Sciatic nerve (tissue), 2 donors: Measurements from ENCODE around the gene IGF2BP2. TPM values are rescaled to one million over a fixed set of nuclear protein-coding genes. Genes with fewer than 3 reads are reported as not detected.
"Not testable (repeated sequence)": the region's sequence is repeated elsewhere in the genome, so short reads cannot be mapped to it uniquely, and the experiment has no call there.

Source experiments
- ATAC-seq: fragments of 200-7000 bp; cut with Tn5 transposase; one replicate; pipeline ENCODE4 v1.9.1; 2020; ENCODE audit warnings: mild to moderate bottlenecking, moderate library complexity
- DNase-seq: peaks from one replicate; pipeline ENCODE4 v3.0.0-alpha.2; 2020; ENCODE audit warnings: low spot score
- intact Hi-C: fragments of 100-400 bp; cut with DNase I; formaldehyde crosslinking; loops from one replicate; pipeline ENCODE4 v1.14.2; 2022
- total RNA-seq: library from RNA; stranded (reverse); fragmentation: NEBNext Ultra II Directional; extraction: Animal tissue kit (Norgen Biotek cat#: 25700); gene quantifications from one replicate; pipeline ENCODE4 v1.2.1, GENCODE V29; 2021
- donor health status: DM: no; HTN: no; CAD: no.
- donor health status: DM: no; HTN: no; CAD: no.

IGF2BP2 gene
- total RNA-seq, 1 donor from 2014 or later: 52.2 TPM

DNA sequence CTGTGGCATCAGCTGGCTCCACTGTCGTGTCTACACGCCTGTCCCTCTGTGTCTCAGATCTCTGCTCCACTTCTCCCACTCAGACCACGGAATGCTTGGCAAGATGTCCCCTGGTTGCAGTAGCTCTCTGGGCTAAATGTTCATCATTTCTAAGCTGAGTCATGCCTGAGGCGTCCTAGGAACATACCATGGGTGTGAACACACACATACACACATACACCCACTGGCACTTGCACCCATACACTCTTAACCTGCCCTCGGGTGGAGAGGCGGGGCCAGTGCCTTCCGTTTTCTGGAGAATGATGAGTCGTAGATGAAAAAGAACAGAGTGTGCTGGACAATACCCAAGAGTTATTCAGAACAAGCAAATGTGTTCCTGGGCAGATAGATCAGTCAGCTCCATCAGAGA is 166.3 kb downstream of the IGF2BP2 start:
- peak; percentile 79 for ATAC-seq
- DNase-seq: no peak
- intact Hi-C loops: no loop called here

DNA sequence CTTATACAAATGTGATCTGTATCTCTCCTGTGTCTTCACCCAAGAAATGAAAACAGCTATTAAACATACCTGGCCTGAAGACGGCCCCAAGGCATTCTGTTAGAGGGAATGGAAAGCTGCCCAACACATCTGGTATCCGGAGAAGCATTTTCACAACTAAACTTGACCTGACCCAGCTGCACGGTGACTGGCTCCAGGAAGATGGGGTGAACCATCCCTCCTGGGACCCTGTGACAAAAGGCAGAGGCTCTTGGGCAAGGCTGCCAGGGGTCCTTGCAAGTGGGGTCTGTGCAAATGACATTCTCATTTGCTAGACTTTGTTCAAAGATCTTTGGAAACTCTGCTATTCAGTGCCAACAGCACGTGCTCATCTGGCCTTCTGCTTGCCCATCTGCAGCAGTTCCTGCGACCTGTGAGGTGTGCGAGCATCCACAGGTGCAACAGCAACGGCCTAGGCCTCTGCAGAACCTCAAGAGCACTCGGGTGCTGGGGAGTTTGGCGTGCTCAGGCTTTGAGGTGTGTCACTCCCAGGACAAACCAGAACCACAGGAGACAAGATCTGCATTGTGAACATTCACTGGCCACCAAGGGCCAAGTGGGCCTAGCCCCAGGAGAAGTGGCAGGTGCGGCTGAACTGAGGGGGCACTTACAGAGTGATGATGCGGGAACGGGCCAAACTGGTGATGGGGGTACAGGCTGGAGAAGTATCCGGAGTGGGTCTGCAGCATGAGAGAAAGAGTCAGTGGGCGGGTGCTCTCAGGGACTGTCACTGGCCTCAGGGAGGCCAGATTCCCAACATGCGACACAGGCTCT is 166.9 kb downstream of the IGF2BP2 start:
- DNase-seq: no peak
- intact Hi-C loops: no loop called here
- no peak for ATAC-seq

GRCh38 chr3:185657211-185657610 is 167.6 kb downstream of the IGF2BP2 start:
- intact Hi-C loops: no loop called here
- DNase-seq (no peak), ATAC-seq (no peak)

DNA sequence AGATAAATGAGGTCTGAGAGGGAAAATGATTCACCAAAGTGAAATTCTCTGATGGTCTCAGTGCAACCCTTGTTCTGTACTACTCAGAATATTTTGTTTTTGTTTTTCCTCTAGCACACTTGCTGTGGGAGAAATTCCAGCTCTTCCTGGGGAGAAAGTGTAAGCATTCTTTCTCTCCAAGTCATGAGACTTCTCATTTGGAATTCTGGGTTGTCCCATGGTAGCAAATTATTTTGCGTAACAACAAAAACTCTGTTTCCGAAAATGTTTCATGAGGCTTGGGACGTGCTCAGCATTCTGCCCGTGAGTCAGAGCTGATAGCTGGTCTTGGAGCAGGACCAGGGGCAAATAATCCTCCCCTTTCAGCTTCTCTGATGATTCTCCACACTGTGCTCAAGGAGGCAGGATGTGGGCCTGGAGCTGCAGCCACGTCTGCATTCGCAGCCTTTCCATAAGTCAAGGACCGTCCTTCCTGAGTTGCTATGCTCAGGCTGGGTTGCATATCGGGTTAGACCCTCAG is 168.5 kb downstream of the IGF2BP2 start:
- DNase-seq: peak; percentile 84
- intact Hi-C loops: no loop called here
- peak; percentile 85 for ATAC-seq

DNA sequence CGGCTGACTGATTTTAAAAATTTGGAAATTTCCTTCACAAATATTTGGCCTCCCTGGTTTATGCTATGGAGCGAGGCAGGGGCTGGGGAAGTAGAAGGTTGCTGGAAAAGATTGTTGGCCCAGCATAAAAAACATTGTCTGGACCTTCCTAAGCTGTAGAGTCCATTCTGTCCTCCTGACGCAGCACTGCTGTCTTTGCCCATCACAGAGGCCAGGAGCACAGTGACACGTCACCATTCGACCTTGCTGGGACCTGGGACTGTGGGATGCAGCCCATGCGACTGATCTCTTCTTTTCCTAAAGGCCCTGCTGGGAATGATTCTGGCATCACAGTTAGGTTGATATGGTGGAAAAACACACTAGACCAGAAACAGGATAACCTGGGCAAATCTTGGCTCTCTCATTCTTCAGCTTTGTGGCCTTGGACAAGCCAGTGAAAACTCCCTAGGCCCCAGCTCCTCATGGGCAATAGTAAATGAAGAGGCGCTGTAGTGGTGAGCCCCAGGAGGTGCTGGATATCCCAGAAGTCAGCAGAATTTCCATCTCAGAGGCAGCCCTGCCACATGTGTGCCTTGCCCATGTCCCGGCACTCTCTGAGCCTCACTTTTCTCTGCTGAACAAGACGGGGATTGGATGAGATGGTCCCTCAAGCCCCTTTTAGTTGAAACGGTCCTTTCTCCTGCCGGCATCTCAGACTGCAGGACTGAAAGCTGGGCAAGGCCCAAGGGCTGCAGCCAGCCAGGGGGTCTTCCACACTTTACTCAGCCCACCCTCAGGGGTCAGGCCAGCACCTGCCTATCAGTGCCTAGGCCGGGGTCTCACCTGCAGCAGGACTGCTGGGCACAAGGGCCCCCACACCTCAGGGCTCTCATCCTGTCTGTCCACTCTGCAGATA is 169.2 kb downstream of the IGF2BP2 start:
- no peak for DNase-seq
- intact Hi-C loops: no loop called here
- peak; percentile 2 for ATAC-seq

DNA sequence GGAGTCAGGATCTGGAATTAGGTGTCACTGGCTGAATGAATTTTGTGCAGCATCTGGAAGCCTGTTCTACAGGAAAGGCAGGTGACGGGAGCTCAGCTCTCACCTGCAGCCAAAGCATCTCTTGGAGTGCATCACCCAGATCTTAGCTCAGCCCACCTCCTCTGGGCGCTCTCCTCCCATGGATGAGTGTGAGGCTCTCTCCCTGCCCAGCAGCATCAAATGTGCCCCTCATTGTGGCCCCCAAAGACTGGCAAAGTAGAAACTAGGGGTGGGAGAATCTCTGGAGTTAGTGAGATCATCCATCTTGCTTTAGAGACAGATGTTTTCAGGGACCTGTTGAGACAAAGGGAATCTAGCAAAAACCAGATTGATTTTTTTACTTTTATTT is 170.1 kb downstream of the IGF2BP2 start:
- intact Hi-C loops: no loop called here

DNA sequence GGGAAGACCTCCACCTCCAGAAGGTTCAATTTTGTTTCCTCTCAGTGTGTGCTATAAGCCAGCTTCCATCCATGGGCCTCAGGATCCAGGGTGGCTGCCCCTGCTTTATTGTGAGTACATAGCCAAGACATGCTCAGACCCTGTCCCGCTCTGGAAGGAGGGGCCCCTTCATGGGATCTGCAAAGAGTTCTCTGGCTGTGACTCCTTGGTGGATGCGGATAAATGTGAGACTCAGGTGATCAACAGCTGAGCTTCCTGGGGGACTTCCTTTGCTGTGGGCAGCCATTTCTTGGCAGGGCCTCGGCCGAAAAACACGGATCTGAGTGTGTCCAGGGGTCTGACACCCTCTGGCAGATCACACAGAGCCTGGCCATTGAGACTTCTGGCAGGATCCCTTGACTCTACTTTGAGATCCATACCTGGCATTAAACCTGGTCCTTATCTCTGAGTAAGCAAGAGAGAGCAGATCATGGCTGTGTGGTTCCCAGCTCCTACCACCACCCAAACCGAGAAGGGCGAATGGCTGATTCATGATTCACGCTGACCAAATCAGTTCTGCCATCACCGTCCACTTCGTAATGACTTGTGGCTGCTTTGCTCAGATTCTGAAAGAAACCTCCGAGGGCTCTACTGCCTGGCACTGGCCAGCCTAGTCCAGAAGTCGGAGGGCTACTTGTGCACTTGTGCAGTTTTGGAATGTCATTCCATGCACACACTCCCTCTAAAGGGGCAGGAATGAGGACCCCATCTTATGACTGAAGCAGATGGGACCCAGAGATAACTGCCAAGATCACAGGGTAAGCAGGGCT is 170.7 kb downstream of the IGF2BP2 start:
- intact Hi-C loops: no loop called here
- ATAC-seq (no peak), DNase-seq (no peak)

More for the DNA sequence above, 170.1 kb downstream of the IGF2BP2 start:
- DNase-seq: no peak
- no peak for ATAC-seq

GRCh38 chr3:185651971-185652370 is 172.9 kb downstream of the IGF2BP2 start:
- ATAC-seq (no peak), DNase-seq (no peak)
- intact Hi-C loops: no loop called here

DNA sequence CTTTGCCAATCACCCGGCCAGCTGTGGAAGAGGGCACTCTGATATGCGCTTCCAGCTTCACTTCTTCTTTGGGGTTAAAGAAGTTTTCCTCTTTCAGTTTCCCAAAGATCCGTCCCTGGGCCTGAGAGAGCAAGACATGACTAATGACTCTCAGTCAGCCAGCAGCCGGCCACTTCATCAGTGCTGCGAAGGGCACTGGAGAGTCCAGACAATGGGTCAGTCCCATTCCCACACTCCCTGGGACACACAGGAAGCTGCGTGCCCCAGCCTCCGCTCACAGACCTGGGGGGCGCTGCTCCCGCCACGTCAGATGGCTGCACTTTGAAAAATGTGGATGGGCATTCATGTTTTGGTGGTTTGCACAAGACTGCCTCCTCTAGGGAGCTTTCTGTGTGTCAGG is 175.4 kb downstream of the IGF2BP2 start:
- DNase-seq (no peak), ATAC-seq (no peak)
- intact Hi-C loops: no loop called here

DNA sequence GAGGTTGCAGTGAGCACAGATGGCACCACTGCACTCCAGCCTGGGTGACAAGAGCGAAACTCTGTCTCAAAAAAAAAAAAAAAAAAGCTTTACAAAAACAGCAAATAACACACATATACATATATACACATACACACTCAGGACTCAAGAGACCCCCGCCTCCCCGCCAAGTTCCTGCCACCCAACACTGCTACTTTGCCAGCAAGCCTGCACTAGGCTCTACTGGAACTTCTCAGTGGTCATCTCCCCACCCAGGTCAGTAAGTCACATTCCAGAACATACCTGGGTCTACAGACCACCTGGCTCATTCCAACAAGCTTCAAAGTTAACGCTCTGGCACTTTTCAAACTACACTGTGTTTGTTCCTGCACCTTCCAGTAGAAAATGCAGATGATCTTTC is 176.4 kb downstream of the IGF2BP2 start:
- no peak for DNase-seq
- ATAC-seq: no peak
- intact Hi-C loops: no loop called here

DNA sequence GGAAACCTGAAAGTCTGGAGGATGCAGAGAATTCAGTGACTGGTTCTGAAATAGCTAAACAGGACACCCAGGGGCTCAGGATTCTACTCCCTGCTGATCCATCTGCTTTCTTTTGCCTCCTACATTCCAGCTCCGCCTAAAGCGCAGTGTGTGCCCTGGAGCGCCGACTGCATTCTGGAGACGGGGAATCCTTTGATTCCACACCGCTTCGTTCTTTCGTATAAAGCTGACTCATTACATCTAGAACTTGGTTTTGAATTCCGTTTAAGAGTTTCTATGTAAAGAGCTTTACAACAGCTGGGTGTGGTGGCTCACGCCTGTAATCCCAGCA is 177.0 kb downstream of the IGF2BP2 start:
- DNase-seq (no peak), ATAC-seq (no peak)
- intact Hi-C loops: no loop called here

- intact Hi-C loops: no loop called here
- ATAC-seq: no peak
Observed at GRCh38 chr3:185647134-185647879, 177.5 kb downstream of the IGF2BP2 start.

DNA sequence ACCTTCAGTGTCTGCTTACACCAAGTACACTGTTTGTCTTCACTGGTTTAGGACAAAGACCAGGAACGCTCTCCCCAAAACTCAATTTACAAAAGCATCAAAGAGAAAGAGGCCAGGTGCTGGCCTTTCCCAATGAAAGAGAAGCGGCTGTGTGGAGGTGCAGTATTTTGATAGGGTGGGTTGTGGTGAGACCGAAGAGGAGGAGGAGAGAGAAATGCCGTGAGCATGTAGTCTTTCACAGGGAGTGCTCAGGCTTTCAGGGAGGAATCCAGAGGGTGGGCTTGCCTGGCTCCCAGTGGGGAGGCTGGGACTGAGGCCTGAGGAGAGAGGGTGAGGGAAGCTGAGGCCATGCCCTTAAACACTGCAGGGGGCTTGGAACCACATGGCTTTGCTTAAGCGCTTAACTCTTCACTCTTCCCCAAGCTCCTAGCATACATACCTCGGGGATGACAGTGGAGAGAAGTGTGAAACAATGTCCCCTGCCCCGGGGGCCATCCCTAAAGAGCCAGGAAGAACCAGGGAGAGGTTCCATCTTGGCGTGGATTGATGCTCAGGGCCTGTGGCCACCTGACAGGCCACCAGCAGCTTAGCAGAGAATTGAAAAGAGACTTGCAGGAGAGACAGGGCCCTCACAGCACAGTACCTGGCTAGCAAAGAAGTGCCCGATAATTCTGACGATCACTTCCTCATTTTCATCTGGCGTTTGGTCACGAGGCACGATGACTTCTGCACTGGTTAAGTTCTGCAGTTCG is 178.3 kb downstream of the IGF2BP2 start:
- DNase-seq: no peak
- intact Hi-C loops: no loop called here
- no peak for ATAC-seq

More at GRCh38 chr3:185647134-185647879, 177.5 kb downstream of the IGF2BP2 start:
- no peak for DNase-seq

DNA sequence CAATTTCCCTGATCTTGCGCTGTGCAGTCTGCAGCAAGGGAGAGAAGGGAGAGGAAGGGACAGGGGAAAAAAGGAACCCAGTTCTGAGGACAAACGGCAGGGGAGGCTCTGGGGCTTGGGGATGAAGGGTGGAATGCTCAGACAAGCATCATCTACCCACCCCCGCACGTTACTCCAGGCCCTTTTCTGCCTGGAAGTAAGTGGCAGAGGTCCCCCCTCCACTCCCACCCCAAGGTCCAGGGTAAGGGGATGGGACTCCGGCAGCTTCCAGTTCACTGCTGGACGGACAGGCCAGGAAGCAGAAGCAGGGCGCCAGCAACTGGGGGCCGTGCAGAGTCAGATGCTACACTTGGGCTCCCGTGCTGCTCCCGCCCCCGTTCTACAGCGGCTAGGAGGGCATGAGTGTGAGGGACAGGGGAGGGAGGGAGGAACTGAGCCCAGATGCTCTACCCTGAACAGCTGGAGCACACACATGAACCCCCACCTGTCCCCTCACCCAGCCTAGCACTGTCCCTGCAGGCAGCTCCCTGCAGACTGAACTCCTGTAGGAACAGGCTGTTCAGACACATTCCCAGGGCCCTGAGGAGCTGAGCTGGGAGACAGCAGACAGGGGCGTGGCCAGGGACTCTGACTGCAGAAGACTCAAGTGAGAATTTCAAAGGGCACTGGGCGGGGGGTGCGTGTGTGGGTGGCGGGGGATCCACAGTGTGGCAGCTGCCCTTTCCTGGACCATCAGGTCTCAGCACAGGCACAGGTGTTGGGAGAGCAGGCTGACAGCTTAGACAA is 179.1 kb downstream of the IGF2BP2 start:
- peak; percentile 25 for ATAC-seq
- intact Hi-C loops: no loop called here
- no peak for DNase-seq

- intact Hi-C loops, DNase-seq, ATAC-seq: not testable (repeated sequence)
Observed at GRCh38 chr3:185645191-185645590, 179.7 kb downstream of the IGF2BP2 start.

DNA sequence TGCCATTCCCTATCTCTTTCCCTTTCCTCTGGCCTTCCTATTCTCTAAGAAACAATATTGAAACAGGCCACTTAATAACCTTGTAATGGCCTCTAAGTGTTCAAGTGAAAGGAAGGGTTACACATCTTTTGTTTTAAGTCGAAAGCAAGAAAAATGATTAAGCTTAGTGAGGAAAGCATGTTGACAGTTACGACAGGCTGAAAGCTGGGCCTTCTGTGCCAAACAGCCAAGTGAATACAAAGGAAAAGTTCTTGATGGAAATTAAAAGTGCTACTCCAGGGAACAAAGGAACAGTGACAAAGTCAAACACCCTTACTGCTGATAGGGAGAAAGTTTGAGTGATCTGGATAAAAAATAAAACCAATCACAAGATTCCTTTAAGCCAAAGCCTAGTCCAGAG is 184.5 kb downstream of the IGF2BP2 start:
- intact Hi-C loops: no loop called here

GRCh38 chr3:185639632-185640206 is 185.1 kb downstream of the IGF2BP2 start:
- no peak for DNase-seq
- no peak for ATAC-seq
- intact Hi-C loops: no loop called here

More for the DNA sequence above, 184.5 kb downstream of the IGF2BP2 start:
- ATAC-seq: no peak
- DNase-seq: no peak
